IMR-90 (cell line): ENCODE results near the gene BCAS4. TPM values are rescaled to one million over a fixed set of nuclear protein-coding genes. Genes with fewer than 3 reads are reported as not detected.

Experiments
- ATAC-seq: fragments of 200-7000 bp; cut with Tn5 transposase; 2 replicates; pipeline ENCODE4 v1.9.1; 2020; ENCODE audit warnings: low read depth, mild to moderate bottlenecking, moderate library complexity
- BruUV-seq: library from RNA; stranded (reverse); fragments of 400-500 nt; replicated peaks from 2 replicates; lab custom pipeline; 2021; lab: Mats Ljungman, UMichigan
- CTCF ChIA-PET: fragments of 300-600 bp; formaldehyde crosslinking; extraction: SDS; loops from one replicate; lab custom pipeline; 2021; ENCODE audit warnings: antibody characterized with exemption; lab: Yijun Ruan, JAX
- POLR2A ChIA-PET: fragments of 300-600 bp; sonication (Branson Sonifier 250); formaldehyde crosslinking; loops from one replicate; lab custom pipeline; 2022; ENCODE audit warnings: antibody characterized with exemption; ENCODE audit not compliant: unreplicated experiment; lab: Charles Lee
- DNase-seq: peaks from one replicate; pipeline ENCODE4 v3.0.0; 2013
- H2AFZ ChIP-seq: replicated peaks from 2 replicates; pipeline ENCODE3; 2013; ENCODE audit warnings: low read length, mild to moderate bottlenecking; ENCODE audit not compliant: poor library complexity
- H2AK5ac ChIP-seq: 2 replicates; pipeline ENCODE4 v1.6.1; 2013; ENCODE audit warnings: low read depth, low read length, inconsistent platforms
- H2AK9ac ChIP-seq: replicated peaks from 2 replicates; pipeline ENCODE3; 2013; ENCODE audit warnings: mild to moderate bottlenecking, low read depth, low read length, moderate library complexity; ENCODE audit not compliant: poor library complexity
- H2BK120ac ChIP-seq: 2 replicates; pipeline ENCODE4 v1.6.1; 2013; ENCODE audit warnings: low read depth, low read length, inconsistent platforms
- H2BK15ac ChIP-seq: 3 replicates; pipeline ENCODE4 v1.6.1; 2013; ENCODE audit warnings: low read depth, low read length, inconsistent platforms
- H2BK20ac ChIP-seq: 2 replicates; pipeline ENCODE4 v1.6.1; 2013; ENCODE audit warnings: low read depth, mild to moderate bottlenecking, inconsistent platforms, low read length, moderate library complexity
- H2BK5ac ChIP-seq: 2 replicates; pipeline ENCODE4 v1.6.1; 2013; ENCODE audit warnings: mild to moderate bottlenecking, low read depth, low read length, inconsistent platforms; ENCODE audit not compliant: poor library complexity, severe bottlenecking
- H3K14ac ChIP-seq: replicated peaks from 2 replicates; pipeline ENCODE4 v1.6.1; 2013; ENCODE audit warnings: low read depth, low read length, inconsistent platforms
- H3K18ac ChIP-seq: 2 replicates; pipeline ENCODE4 v1.6.1; 2013; ENCODE audit warnings: low read depth, low read length, control low read depth
- H3K23ac ChIP-seq: 2 replicates; pipeline ENCODE4 v1.6.1; 2013; ENCODE audit warnings: low read depth, low read length, inconsistent platforms
- H3K27ac ChIP-seq: 2 replicates; pipeline ENCODE4 v1.5.1; 2013; ENCODE audit warnings: mild to moderate bottlenecking, control low read depth, low read length; ENCODE audit not compliant: insufficient read depth
- H3K27me3 ChIP-seq: 2 replicates; pipeline ENCODE4 v1.6.1; 2013; ENCODE audit warnings: low read length; ENCODE audit not compliant: control insufficient read depth, insufficient read depth
- H3K36me3 ChIP-seq: 2 replicates; pipeline ENCODE4 v1.6.1; 2013; ENCODE audit warnings: low read length, mixed read lengths; ENCODE audit not compliant: control insufficient read depth, insufficient read depth
- H3K4ac ChIP-seq: 2 replicates; pipeline ENCODE4 v1.6.1; 2013; ENCODE audit warnings: low read depth, low read length, inconsistent platforms
- H3K4me1 ChIP-seq: 2 replicates; pipeline ENCODE4 v1.6.1; 2013; ENCODE audit warnings: low read length, mixed read lengths; ENCODE audit not compliant: control insufficient read depth, insufficient read depth
- H3K4me2 ChIP-seq: 2 replicates; pipeline ENCODE4 v1.6.1; 2013; ENCODE audit warnings: low read depth, mild to moderate bottlenecking, control low read depth, low read length, moderate library complexity
- H3K4me3 ChIP-seq: 2 replicates; pipeline ENCODE4 v1.5.1; 2013; ENCODE audit warnings: low read depth, mild to moderate bottlenecking, control low read depth, low read length, moderate library complexity; ENCODE audit not compliant: insufficient read depth
- H3K56ac ChIP-seq: 2 replicates; pipeline ENCODE4 v1.6.1; 2013; ENCODE audit warnings: low read length, inconsistent platforms; ENCODE audit not compliant: insufficient read depth; ENCODE audit errors: extremely low read depth
- H3K79me1 ChIP-seq, 2 experiments: 2 replicates each; pipeline ENCODE4 v1.6.1; 2013; ENCODE audit warnings: low read length in 2 of 2, inconsistent platforms in 1 of 2, low read depth in 1 of 2
- H3K9ac ChIP-seq: 2 replicates; pipeline ENCODE4 v1.6.1; 2013; ENCODE audit warnings: low read depth, low read length, control low read depth
- H3K9me1 ChIP-seq: 2 replicates; pipeline ENCODE4 v1.6.1; 2013; ENCODE audit warnings: low read length, inconsistent platforms; ENCODE audit not compliant: insufficient read depth
- H3K9me3 ChIP-seq: 2 replicates; pipeline ENCODE4 v1.6.1; 2013; ENCODE audit warnings: low read length; ENCODE audit not compliant: control insufficient read depth, insufficient read depth
- H4K20me1 ChIP-seq: 2 replicates; pipeline ENCODE4 v1.6.1; 2013; ENCODE audit warnings: low read length, inconsistent platforms; ENCODE audit not compliant: insufficient read depth
- H4K5ac ChIP-seq: 2 replicates; pipeline ENCODE4 v1.6.1; 2013; ENCODE audit warnings: mild to moderate bottlenecking, low read depth, low read length, control low read depth
- H4K8ac ChIP-seq, 2 experiments: 2 replicates each; pipeline ENCODE4 v1.6.1; 2013; ENCODE audit warnings: low read depth in 2 of 2, low read length in 2 of 2, control low read depth in 1 of 2, inconsistent platforms in 1 of 2
- H4K91ac ChIP-seq: 2 replicates; pipeline ENCODE4 v1.6.1; 2013; ENCODE audit warnings: low read depth, low read length, inconsistent platforms; ENCODE audit not compliant: insufficient read depth
- CEBPB ChIP-seq: IDR thresholded peaks from 2 replicates; pipeline ENCODE4 v1.6.1; 2012; ENCODE audit warnings: low read depth, low read length, improper control_type of control experiment
- WGBS, 2 experiments: methylation state at CpG; one replicate each; pipeline versions ENCODE4 v1.1.5 to v1.1.7; 2013; ENCODE audit warnings: missing lambda C conversion rate in 2 of 2; ENCODE audit not compliant: insufficient read length in 1 of 2; ENCODE audit errors: extremely low coverage in 2 of 2; 5-methylcytosine and 5-hydroxymethylcytosine counted together
- dilution Hi-C: fragments of 300-500 bp; cut with HindIII; formaldehyde crosslinking; loops from one replicate; pipeline ENCODE4 v1.14.3; 2018; ENCODE audit warnings: low sequenced_read_pairs; ENCODE audit not compliant: unreplicated experiment
- in situ Hi-C: fragments of 300-500 bp; cut with MboI; formaldehyde crosslinking; loops from 3 replicates; pipeline ENCODE4 v1.14.3; 2019; ENCODE audit warnings: low sequenced_read_pairs, inconsistent platforms, mixed read lengths
- intact Hi-C: fragments of 100-400 bp; cut with micrococcal nuclease; formaldehyde crosslinking; loops from 2 replicates; pipeline ENCODE4 v1.10.0; 2022
- polyA plus RNA-seq, 3 experiments: library from polyadenylated mRNA; depleted of rRNA; stranded (reverse); fragments of >200 nt; gene quantifications; 2 replicates each; pipeline ENCODE4 v1.2.3, GENCODE V29; 2012; ENCODE audit warnings: low replicate concordance in 1 of 3
- total RNA-seq: library from RNA; depleted of rRNA; stranded (reverse); fragments of >200 nt; gene quantifications from 2 replicates; pipeline ENCODE4 v1.2.3, GENCODE V29; 2012
- TF ChIP-seq, protein P1 (sequence below): conservative IDR thresholded peaks from 2 replicates; pipeline ENCODE4 v1.5.1; 2012; ENCODE audit warnings: mild to moderate bottlenecking, low read depth, low read length, improper control_type of control experiment

Gene BCAS4
- total and polyA plus RNA-seq, 2 of the 4 experiments (the other 2 are of a cell fraction), result 42.7 to 47.5 TPM

DNA sequence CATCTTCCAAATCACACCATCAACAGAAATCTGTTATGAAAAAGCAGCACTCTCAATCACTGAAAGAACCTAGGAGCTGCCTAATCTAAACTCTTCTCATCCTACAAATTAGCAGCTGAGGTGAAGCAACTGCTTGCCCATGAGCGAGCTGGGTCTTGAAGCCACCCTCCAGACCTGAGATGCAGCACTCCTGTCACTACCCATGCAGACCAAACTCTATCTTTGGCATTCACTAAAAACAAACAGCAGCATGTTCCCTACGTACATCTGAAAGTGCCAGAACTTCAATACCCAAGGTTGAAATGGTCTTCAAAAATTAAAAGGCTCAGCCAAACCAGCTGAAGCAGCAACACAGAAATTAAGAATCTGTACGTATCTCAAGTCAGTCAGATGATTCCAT is 122.1 kb downstream of the BCAS4 start:
- no peak overlapping the region; the same call in 1 of the 2 replicates for H3K23ac ChIP-seq
- no peak overlapping the region for H3K56ac ChIP-seq
- H4K91ac ChIP-seq, result no peak overlapping the region
- H2AK9ac ChIP-seq, result no peak overlapping the region
- peaks cover 21% of the 10 kb centered on the region for H3K9me1 ChIP-seq
- peaks cover 10 to 68% of the 10 kb centered on the region in 2 experiments; a peak in 3 of 4 replicates for H3K79me1 ChIP-seq
- no peak overlapping the region for H2BK20ac ChIP-seq
- 86% methylated on average over 2 of the region's 3 CpGs; no CpG with 5 or more reads in 1 of the 2 experiments for WGBS, 2 experiments
- intact Hi-C loops, result no loop called here
- in situ Hi-C loops, result no loop called here
- TF ChIP-seq, protein P1, sequence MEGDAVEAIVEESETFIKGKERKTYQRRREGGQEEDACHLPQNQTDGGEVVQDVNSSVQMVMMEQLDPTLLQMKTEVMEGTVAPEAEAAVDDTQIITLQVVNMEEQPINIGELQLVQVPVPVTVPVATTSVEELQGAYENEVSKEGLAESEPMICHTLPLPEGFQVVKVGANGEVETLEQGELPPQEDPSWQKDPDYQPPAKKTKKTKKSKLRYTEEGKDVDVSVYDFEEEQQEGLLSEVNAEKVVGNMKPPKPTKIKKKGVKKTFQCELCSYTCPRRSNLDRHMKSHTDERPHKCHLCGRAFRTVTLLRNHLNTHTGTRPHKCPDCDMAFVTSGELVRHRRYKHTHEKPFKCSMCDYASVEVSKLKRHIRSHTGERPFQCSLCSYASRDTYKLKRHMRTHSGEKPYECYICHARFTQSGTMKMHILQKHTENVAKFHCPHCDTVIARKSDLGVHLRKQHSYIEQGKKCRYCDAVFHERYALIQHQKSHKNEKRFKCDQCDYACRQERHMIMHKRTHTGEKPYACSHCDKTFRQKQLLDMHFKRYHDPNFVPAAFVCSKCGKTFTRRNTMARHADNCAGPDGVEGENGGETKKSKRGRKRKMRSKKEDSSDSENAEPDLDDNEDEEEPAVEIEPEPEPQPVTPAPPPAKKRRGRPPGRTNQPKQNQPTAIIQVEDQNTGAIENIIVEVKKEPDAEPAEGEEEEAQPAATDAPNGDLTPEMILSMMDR, result no peak
- TF ChIP-seq CEBPB, result 0 out of 2 replicates have a peak, but pooled peaks have one; percentile 3
- peak overlapping the region; percentile 13; the same call in 1 of the 2 replicates for H3K4me2 ChIP-seq
- peaks cover 4% of the 10 kb centered on the region; the same call in 1 of the 2 replicates for H3K36me3 ChIP-seq
- no peak overlapping the region for H3K9ac ChIP-seq
- H2BK15ac ChIP-seq, result no peak overlapping the region
- H3K27ac ChIP-seq, result no peak overlapping the region; the same call in 1 of the 2 replicates
- H3K4me1 ChIP-seq, result peaks cover 26% of the 10 kb centered on the region
- no TSS peak for BruUV-seq
- no peak overlapping the region for H2BK120ac ChIP-seq
- H2AK5ac ChIP-seq, result no peak overlapping the region
- no peak overlapping the region for H3K18ac ChIP-seq
- ATAC-seq (no peak), DNase-seq (no peak)
- H2BK5ac ChIP-seq, result no peak overlapping the region
- no peak overlapping the region for H3K4ac ChIP-seq
- ChIA-PET POLR2A (no interaction called here), CTCF (interaction anchor here (0.8 to 2.0 kb wide), 2 partner anchors 12 to 122 kb away, joined by 4 to 5 read pairs; partner anchors contain the start of gene BCAS4)
- dilution Hi-C loops, result loop anchor here (25.0 kb wide), 1 partner anchor 105 kb away; no protein-coding TSS in a partner anchor
- no peak overlapping the region for H3K14ac ChIP-seq
- peaks cover 96% of the 10 kb centered on the region for H4K20me1 ChIP-seq
- H3K4me3 ChIP-seq, result no peak overlapping the region
- H3K9me3 ChIP-seq, result no peaks in the 10 kb centered on the region
- H3K27me3 ChIP-seq, result no peaks in the 10 kb centered on the region
- H2AFZ ChIP-seq, result no peak overlapping the region
- no peak overlapping the region for H4K8ac ChIP-seq
- no peak overlapping the region for H4K5ac ChIP-seq
